Activated CD4-positive, alpha-beta T cell treated with anti-CD3 and anti-CD28 coated beads, Interleukin-2, amount 50 U/mL, for 24 hours (primary cell): Measurements from ENCODE around the gene RAB26.
"Not testable (repeated sequence)": the region's sequence is repeated elsewhere in the genome, so short reads cannot be mapped to it uniquely, and the experiment has no call there.

Experiments used
- DNase-seq, 2 donors: peaks; one replicate each; pipeline ENCODE4 v3.0.0-alpha.2; 2020; ENCODE audit warnings: low read depth in 1 of 2, low spot score in 1 of 2

RAB26 gene, protein sequence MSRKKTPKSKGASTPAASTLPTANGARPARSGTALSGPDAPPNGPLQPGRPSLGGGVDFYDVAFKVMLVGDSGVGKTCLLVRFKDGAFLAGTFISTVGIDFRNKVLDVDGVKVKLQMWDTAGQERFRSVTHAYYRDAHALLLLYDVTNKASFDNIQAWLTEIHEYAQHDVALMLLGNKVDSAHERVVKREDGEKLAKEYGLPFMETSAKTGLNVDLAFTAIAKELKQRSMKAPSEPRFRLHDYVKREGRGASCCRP

DNA sequence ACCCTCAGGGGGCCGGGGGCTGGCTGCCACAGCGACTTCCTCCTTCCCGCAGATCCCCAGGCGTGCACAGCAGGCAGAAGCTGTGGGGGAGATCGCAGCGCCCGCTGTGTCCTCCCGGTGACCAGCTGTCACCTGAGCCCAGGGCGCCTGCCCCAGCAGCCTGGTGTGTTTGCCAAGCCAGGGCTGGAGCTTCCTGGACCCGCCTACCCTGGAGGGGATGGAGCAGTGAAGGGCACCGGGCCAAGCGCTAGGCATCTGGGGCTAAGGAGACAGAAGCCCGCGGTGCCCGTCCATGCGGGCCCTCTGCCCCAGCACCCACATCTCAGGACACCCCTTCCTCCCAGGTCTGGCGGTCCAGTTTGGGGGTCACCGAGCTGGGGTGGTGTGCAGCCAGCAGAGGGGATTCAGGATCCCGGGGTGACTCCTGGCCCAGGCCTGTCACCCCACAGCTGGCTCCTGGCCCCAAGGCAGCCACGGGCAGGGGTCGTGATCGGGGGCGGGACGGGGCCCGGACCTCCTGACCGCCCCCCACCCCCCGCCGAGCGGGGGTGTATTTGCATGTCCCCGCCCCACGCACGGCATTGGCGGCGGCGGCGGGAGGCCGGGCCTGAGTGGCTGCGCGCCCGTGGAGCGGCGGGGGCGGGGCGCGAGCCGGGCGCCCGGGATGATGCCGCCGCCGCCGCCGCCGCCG, at the start of gene RAB26:
Gene RAB26 (plus strand): TSS at position 645 of the 691 bp plus-strand sequence. CDS start 159 bp downstream, outside the sequence.
- DNase-seq = no peak

DNA sequence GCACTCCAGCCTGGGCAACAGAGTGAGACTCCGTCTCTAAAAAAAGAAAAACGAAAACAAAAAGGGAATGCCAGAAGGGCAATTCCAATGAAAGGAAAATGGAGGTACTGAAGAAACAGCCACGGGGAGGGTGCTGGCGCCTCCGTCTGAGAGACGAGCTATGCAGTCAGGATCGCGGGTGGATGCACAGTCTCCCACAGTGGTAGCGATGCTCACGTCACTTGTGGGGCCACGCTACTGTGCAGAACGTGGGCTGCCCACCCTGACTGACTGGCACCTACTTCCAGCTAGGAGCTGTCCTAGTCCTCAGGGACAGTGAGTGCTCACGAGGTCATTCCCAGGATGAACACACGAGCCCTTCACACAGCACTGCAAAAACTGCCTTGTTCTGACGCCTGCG, 46.8 kb upstream of the RAB26 start:
- DNase-seq = not testable (repeated sequence)

DNA sequence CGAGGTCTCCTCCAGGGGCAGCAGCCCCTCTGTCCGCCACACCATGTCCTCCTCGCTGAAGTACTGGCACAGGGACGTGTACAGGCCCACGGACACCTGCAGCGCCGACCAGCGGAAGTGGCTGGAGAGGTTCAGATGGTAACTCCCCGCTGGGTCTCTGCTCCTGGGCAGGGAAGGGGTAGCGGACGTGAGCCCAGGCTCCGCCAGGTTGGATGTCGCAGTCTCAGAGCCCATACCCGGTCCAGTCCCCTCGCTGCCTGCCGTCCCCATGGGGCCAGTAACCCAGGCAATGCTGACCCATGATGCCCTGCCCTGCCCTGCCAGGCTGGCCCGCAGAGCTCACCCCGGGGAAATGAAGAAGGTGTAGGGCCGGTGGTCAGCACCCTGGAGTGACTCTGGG, 46.0 kb upstream of the RAB26 start:
- no peak for DNase-seq

DNA sequence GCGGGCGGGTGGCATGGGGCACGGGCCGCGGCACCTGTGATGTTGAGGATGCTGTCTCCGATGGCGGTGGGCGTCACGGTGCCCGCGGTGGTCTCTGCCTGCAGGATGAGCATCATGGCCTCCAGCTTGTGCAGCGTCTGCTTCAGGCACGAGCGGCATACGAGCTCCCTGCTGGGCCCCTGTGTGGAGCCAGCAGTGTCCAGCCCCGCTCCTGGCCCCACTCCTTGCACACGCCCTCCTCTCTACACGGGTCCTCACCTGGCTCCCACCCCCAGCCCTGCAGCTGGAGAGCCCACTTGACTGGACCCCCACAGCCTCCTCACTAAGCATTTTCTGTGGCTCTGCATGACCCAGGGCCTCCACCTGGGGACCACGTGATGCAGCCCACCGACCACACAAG, 44.0 kb upstream of the RAB26 start:
- not testable (repeated sequence) for DNase-seq

DNA sequence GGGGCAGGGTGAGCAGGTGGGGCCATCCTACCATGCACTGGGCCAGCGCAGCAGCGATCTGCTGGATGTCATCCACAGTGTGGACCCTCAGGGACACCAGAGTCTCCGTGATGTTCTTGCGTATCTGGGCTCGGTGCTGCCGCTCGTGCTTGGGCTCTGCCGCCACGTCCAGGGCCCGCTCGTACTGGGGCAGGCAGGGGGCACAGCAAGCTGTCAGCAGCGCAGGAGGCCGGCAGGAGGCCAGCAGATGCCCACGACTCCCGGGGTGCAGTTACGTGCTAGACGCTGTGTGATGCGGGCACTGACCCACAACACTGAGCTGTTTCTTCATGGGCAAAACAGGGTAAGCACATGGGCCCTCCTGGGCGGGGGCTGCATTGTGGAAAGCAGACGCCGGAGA, 43.1 kb upstream of the RAB26 start:
- DNase-seq = not testable (repeated sequence)

DNA sequence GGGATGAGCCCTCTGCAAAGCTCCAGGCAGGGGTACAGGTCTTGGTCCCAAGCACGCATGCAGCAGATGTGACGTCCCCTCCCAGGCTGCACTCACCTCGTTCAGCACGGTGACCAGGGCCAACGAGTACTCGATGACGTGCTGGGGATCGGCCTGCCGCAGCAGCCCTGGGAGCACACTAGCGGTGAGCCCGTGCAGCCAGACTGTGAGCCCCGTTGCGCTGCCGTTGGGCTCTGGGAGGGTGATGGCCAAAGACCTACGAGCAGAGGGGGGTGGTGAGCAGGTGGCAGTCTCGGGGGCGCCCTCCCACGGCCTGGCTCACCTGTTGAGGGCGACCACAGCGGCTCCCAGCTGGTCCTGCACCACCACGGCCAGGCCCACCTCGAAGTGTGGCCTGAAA, 42.7 kb upstream of the RAB26 start:
- DNase-seq = not testable (repeated sequence)

DNA sequence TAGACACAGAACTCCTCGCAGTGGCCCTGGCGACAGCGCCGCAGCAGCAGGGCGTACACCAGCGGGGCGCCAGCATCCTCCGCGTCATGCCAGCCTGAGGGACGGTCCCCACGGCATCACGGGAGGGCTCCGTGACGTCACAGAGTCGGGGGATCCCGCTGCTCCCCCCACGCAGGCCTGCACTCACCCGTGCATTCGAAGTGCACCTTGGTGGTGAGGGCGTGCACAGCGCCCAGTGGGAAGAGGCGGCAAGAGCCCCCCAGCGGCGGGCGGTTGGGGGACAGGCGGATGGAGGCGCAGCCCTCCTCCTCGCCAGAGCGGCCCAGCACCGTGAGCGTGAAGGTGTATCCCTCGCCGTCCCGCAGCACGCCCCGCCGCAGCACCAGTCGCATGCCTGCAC, 42.2 kb upstream of the RAB26 start:
- DNase-seq = not testable (repeated sequence)

DNA sequence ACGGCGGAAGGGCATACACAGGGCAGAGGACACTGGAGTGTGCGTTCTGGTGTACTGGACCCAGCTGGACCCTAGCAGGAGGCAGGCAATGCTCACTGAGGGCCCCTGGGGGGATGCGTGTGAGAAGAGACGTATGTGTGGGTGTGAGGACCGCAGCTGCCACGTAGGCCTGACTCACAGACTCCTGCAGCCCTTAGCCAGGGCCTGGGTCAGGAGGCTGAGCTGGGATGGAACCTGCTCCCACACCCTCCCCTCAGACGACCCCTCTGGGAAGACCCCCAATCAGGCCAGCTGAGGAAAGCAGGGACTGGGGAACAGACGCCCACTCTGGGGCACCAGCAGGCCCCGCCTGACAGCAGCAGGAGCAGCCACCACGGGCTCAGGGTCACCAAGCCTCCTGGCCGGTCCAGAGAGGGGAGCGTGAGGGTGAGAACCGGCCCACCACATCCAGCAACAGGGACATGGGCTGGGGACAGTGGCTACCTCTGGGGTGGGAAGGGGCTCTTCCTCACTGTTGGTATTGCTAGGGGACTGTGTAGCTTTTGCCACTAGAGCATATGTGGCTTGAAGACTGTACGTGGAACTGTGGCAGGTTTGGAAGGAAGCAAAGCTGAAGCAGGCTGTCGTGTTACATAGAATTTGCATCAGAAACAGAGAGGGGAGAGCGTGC, 41.2 kb upstream of the RAB26 start:
- not testable (repeated sequence) for DNase-seq

DNA sequence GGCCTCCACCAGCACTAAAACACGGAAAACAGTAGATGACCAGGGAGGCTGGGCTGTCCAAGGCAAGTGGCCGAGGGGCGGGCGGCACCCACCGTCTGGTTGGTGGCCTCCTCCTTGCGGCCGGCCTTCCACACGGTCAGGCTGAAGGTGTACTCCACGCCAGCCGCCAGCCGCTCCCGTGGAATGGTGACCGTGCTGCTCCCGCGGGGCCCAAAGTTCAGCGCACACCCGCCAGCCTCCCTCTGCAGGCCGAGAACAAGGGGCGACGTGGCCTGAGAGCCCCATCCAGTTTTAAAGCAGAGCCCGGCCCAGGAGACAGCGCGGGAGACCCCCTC, 40.7 kb upstream of the RAB26 start:
- not testable (repeated sequence) for DNase-seq

DNA sequence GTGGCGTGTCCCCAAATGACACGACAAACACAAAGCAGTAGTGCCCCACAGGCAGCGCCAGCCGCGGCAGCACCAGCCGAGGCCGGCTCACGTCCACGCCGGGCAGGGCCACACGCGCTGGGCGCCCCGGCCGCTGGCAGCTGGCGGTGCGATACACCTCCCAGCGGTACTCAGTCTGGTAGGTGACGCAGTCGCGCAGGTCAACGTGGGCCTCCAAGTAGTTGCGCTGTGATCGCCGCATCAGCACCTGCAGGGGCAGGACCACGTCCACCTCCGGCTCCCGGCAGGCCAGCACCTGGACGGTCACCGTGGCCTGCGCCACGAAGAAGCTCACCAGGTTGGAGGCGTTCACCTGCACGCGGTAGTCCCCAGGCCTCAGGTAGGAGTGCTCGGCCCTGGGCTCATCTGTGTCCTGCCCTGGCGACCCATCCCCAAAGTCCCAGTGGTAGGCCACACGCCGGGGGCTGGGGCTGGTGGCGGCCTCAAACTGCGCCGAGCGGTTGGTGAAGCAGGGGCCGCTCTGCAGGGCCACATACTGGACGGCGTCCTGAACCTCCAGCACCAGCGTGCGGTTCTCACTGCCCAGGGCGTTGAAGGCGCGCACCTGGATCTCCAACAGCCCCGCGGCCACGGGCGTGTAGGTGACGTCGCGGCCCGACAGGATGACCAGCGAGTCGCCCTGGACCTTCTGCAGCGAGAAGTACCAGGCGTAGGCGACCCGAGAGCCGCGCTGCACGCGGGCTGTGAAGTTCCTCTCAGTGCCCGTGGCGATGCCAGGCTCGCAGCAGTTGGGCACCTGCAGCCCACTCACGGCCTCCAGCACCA, 39.8 kb upstream of the RAB26 start:
- DNase-seq = not testable (repeated sequence)

DNA sequence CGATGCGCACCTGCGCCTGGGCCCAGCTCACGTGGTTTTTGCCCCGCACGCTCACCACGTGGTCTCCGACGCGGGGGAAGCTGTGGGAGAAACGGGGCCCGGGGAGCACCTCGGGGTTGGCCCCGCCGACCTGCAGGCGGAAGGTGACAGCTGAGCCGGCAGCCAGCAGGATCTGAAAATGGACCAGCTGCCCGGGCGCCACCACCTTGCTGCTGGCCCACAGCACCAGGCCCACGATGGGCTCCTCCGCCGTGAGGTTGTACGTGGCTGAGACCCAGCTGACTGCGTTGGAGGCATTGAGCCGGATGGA, 39.2 kb upstream of the RAB26 start:
- not testable (repeated sequence) for DNase-seq

DNA sequence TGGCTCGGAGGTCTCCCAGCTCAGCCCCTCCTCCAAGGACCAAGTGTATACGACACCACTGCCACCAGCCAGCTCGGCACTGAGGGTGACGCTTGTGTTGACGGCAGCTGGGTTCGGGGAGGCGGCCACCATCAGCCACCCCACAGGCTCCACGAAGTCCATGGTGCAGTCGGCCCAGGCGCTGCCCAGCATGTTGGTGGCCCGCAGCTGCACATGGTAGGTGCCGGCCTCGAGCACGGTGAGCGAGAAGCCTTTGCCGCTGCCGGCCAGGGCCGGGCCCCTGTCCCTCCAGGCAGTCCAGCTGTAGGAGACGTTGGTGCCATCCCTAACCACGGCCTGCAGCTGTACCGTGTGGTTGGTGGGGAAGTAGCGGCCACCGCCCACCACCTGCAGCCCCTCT, 38.6 kb upstream of the RAB26 start:
- not testable (repeated sequence) for DNase-seq

DNA sequence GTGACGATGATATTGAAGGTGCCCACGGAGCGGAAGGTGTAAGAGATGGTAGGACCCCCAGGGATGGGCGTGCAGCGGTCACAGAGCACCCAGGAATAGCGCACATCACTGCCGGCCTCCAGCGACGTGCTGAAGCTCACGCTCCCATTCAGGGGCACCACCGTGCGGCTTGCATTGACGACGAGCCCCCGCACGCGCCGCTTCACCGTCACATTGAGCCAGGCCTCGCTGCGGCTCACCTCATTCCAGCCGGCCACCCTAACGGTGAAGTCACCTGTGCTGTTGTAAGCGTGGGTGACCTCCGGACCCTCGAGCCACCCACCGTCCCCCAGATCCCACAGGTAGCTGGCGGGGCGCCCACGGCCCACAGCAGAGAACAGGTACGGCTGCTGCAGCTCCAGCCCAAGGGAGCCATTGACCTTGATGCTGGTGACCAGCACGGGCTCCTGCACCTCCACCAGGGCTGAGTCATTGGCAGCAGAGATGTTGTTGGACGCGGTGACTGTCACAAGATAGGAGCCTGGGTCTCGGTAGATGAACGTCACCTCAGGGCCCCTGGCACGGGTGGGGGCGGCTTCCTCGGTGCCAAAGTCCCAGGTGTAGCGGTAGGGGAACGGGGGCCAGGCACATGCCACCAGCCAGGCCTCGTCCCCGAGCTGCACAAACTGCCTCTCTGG, 38.0 kb upstream of the RAB26 start:
- DNase-seq = not testable (repeated sequence)

DNA sequence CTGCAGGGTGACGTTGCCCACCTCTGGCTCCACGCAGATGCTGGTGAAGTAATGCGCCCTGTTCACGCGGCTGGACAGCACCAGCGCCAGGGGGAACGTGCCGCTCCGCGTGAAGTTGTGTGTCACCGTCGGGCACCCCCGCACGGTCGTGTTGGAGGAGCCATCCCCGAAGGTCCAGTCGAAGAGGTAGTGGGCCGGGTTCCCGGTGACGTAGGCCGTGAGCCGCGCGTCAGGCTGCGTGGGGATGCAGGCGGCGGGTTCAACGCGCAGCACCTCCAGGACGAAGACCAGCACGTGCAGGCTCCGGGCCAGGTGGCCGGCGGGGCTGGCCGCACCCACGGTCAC, 37.4 kb upstream of the RAB26 start:
- not testable (repeated sequence) for DNase-seq

DNA sequence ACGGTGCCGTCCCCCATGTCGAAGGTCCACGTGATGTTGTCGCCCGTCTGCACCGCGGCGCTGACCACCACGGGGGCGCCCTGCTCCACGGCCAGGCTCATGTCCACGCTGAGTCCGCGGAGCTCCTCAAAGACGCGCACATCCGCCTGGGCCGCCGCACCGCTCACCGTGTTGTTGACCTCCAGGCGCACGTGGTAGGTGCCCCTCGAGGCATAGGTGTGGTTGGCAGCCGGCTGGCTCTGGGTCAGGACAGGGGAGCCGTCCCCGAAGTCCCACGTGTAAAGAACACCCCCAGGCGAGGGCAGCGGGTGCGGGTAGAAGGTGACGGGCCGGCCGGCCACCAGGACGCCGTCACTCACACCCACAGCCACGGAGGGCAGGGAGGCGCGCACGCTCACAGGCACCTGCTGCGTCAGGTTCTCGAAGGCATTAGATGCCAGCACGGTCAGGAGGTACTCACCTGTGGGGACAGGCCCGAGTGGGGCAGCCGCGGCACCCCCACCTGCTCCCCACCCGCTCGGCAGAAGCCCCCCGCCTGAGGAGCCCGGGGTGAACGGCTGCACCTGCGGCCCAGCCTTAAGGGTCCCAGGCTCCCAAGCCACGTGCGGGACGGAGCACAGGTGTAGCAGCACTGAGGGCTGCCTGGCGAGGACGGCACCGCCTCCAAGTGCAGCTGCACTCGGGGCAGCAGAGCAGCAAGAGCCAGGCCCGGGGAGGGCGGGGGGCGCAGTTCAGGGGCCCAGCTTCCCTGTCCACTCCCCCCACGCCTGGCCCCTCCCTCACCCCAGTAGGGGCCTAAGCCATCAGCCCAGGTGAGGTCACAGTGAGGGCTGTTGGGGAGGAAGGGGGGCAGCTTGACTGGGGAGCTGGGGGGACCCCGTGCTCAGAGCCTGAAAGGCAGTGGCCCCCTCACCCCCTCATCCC, 36.8 kb upstream of the RAB26 start:
- DNase-seq = not testable (repeated sequence)

DNA sequence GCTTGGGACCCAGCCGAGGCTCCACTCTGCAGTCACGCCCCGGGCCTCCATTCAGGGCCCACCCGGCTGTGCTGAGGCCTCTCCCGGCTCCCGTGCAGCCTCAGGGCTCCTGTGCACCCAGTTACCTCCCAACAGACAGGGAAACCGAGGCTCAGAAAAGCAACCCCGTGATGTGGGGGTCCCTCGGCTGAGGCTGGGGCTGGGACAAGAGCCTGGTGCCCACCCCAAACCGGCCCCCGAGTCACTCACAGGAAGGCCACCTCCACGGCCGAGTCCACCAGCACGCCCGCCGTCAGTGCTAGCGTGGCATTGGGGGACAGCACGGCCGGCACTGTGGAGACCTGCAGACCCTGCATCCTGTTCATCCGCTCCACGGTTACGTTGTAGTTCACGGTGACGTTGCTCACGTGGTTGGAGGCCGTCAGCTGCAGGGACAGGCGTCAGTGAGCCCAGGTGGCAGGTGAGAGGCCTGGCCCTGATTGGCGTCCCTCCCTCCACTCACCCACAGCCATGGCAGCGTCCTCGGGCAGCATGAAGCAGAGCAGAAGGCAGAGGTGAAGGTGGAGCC, 35.8 kb upstream of the RAB26 start:
- not testable (repeated sequence) for DNase-seq

DNA sequence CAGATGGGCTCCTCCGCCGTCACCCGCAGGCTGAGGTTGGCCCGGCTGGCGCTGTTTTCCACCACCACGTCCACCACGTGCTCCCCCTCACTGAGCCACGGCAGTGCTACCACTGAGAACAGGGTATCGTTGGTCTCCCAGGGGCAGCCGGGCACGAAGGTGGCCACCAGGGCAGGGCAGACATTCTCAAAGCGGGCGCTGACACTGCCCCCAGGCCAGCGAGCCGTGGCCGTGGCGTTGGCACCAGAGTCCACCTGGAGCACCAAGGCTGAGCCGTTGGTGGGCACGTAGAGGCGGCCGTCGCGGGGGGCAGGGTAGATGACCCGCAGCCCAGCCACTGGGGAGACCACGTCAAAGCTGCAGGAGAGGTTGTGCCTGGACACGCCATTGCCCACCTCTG, 34.2 kb upstream of the RAB26 start:
- DNase-seq = not testable (repeated sequence)

DNA sequence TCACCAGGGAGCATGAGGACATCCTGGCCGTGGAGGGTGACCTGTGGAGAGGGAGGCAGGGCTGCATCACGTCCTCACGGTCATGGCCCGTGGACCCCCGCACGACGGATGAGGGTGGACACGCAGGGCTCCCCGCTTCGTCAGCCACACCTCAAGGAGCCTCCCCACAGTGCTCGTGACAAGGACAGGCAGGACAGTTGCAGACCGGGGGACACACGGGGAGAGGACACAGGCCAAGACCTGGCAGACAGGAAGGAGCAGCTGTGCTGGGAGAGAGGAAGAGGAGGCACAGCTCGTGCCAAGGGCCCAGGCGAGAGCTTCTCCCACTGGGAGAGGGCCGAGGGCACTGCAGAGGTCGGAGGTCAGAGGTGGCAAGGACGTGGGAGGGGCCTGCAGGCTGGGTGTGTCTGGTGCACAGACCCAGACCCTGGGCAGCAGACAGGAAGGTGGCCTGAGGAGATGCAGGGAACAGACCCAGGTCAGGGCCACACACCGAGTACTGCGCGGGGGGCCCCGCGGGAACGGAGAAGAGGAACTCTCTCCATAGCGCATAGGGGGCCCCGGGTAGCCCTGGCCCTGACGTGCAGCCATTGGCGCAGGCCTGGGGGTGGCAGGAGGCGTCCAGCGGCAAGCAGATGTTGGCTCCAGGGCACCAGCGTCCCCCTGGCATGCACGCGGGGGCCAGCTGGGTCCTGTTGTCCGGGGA, 33.4 kb upstream of the RAB26 start:
- DNase-seq = not testable (repeated sequence)

DNA sequence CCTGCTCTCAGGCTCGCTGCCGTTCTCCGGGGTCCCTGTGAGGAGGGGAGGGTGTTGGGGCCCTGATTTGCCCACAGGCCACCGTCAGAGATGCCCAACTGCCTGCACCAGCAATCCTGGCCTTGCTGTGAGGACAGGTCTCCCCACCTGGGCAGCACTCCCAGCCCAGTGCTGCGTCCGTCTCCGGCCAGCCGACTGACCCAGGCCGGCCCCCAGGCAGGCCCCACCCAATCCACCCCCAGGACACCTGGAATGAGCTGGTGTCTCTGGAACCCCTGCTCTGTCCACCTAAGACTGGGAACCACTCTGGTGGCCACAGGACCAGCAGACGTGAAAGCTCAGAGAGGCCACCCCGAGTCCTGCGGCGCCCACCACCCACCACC, 32.8 kb upstream of the RAB26 start:
- DNase-seq = no peak
